BLaER1 treated with 17β-estradiol and CSF1 and Interleukin-3, amounts not matched to agents 10 nM and 100 nM (cell line): Measurements from ENCODE around the gene RTP1.

Source experiments
- H3K27ac ChIP-seq, 11 experiments: shearing (Covaris generic); formaldehyde crosslinking; 2 replicates each; pipeline ENCODE4 v1.8.1; 2022
- H3K27me3 ChIP-seq, 11 experiments: shearing (Covaris generic); formaldehyde crosslinking; 2 replicates each; pipeline ENCODE4 v1.8.1; 2022
- H3K36me3 ChIP-seq, 11 experiments: shearing (Covaris generic); formaldehyde crosslinking; 2 replicates each; pipeline ENCODE4 v1.8.1; 2022
- H3K4me1 ChIP-seq, 10 experiments: shearing (Covaris generic); formaldehyde crosslinking; 2 replicates each; pipeline ENCODE4 v1.8.1; 2022
- H3K4me2 ChIP-seq, 11 experiments: shearing (Covaris generic); formaldehyde crosslinking; 2 replicates each; pipeline ENCODE4 v1.8.1; 2022
- H3K4me3 ChIP-seq, 10 experiments: shearing (Covaris generic); formaldehyde crosslinking; 2 replicates each; pipeline ENCODE4 v1.8.1; 2022
- H3K9ac ChIP-seq, 11 experiments: shearing (Covaris generic); formaldehyde crosslinking; 2 replicates each; pipeline ENCODE4 v1.8.1; 2022
- H3K9me3 ChIP-seq, 11 experiments: shearing (Covaris generic); formaldehyde crosslinking; replicated peaks in 1 of 11; 2 replicates each; pipeline ENCODE4 v1.8.1; 2022
- H4K20me1 ChIP-seq, 11 experiments: shearing (Covaris generic); formaldehyde crosslinking; 2 replicates each; pipeline ENCODE4 v1.8.1; 2022
- Cebpa-rat ChIP-seq, 11 experiments: shearing (Covaris generic); IDR thresholded peaks; 2 replicates each; pipeline ENCODE4 v1.8.1; 2022

RTP1 gene

GRCh38 chr3:187243933-187244524 is 46.7 kb downstream of the RTP1 start:
- no peak overlapping the region for H3K4me2 ChIP-seq
- no peaks in the 10 kb centered on the region for H3K36me3 ChIP-seq
- no peak overlapping the region for H3K27ac ChIP-seq
- H4K20me1 ChIP-seq, result no peaks in the 10 kb centered on the region
- no peak overlapping the region for H3K9ac ChIP-seq
- peaks cover 7 to 13% (median 10%) of the 10 kb centered on the region in 11 experiments; a peak in 19 of 22 replicates for H3K9me3 ChIP-seq
- H3K4me1 ChIP-seq, result peaks cover 10 to 18% (median 14%) of the 10 kb centered on the region in 10 experiments
- no peak overlapping the region for H3K4me3 ChIP-seq
- TF ChIP-seq Cebpa-rat (IDR thresholded peaks at IDR 0.05), result 0 out of 22 replicates have a peak, but pooled peaks of 1 of the 11 experiments have one; percentile 14
- no peaks in the 10 kb centered on the region for H3K27me3 ChIP-seq

GRCh38 chr3:187247398-187247797 is 50.1 kb downstream of the RTP1 start:
- Histone ChIP-seq H3K27me3 (no peaks in the 10 kb centered on the region), H4K20me1 (no peaks in the 10 kb centered on the region), H3K27ac (peak overlapping the region in 2 of 11 experiments; percentile 18 to 43; a peak in 1 of 22 replicates), H3K9me3 (no peaks in the 10 kb centered on the region), H3K4me1 (peaks cover 10 to 18% (median 14%) of the 10 kb centered on the region in 10 experiments), H3K36me3 (no peaks in the 10 kb centered on the region), H3K9ac (no peak overlapping the region), H3K4me3 (no peak overlapping the region), H3K4me2 (peak overlapping the region; percentile 39 to 81 (median 65))
- TF ChIP-seq Cebpa-rat (IDR thresholded peaks at IDR 0.05), result no peak
